ENCODE results near the gene ORC4. TPM values are rescaled to one million over a fixed set of nuclear protein-coding genes. Genes with fewer than 3 reads are reported as not detected.

ORC4 gene
- total and polyA plus RNA-seq, 2 of the 8 experiments (the other 6 are each of a cell fraction or from before 2014, with no cell fraction given): 22.7 to 63.7 TPM

DNA sequence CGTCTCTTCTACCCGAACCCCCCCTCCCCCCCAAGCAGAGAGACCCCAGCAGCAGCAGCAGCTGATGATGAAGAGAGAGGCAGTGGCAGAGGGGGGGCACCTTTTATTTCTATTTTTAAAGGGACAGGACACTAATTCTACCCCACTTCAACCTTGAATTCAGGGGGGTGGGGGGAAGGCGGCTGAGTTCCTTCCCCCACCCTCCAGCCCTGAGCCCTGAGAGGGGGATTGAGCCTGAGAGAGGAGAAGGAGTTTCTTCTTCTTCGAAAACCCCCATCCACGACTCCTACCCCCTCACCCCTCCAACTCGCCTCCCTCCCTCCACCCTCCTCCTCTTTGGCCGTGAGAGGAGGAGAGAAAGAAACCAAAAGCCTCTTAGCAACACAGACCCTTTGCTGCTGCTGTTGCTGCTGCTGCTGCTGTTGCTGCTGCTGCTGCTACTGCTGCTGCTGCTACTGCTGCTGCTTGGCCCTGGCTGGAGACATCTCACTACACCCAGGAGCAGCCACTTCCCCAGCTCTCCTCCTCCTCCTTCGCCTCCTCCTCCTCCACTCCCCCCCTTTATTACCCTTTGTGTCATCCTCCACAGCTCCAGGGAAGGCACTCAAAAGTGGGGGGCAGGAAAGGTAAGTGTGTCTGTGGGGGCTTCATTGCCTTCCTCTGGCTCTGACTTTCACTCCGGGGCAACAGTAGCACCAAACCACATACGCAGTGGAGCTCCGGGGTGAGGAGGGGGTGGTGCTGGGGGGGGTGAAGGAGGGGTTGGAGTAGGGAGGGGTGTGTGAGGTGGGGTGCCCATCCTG is 723 bp upstream of the ORC4 start, which contains the start of gene MBD5 (continued):
- TF ChIP-seq SAP30 (IDR thresholded peaks at IDR 0.05; ENCODE audit: insufficient read depth, insufficient replicate concordance, low read length): peak; percentile 65

All from H1 (cell line).